ENCODE results near the gene F7.

F7 gene

DNA sequence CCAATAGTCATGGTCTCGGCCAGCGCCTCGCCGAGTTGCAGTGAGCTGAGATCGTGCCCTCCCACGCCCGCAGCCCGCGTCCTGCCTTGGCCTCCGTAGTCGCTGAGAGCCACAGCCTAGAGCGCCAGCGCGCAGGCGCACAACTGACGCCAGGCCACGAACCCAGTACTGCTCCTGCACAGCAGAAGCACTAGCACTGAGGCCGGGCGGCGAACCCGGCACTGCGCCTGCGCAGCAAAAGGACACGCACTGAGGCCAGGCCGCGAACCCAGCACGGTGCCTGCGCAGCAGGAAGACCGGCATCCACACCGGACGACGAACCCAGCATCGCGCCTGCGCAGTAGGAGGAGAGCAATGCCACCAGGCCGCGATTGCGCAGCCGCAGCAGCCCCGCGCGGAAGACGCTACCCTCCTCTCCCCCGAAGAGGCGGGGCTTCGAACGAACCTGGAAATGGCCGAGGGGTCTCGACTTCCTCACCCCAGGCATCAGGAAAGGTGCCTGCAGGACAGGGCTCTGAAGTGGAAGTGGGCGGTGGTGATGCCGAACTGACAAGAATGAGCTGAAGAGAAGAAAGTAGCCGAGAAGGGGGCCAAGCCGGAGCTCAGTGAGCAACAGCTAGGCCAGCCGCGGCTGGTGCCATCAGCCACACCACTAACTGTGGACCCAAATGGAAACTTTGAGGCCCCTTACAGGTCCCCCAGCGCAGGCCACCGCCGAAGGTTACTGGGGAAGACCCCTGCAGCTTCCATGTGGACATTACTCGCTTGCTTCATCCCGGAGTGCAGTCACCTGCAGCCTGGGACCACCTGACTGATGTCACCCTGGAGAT, 24.5 kb downstream of the F7 start:
- DNase-seq (ENCODE audit: low read depth) = no peak
- H3K4me3 ChIP-seq (ENCODE audit: low read depth, low read length) = no peak overlapping the region
- TF ChIP-seq, protein P1, sequence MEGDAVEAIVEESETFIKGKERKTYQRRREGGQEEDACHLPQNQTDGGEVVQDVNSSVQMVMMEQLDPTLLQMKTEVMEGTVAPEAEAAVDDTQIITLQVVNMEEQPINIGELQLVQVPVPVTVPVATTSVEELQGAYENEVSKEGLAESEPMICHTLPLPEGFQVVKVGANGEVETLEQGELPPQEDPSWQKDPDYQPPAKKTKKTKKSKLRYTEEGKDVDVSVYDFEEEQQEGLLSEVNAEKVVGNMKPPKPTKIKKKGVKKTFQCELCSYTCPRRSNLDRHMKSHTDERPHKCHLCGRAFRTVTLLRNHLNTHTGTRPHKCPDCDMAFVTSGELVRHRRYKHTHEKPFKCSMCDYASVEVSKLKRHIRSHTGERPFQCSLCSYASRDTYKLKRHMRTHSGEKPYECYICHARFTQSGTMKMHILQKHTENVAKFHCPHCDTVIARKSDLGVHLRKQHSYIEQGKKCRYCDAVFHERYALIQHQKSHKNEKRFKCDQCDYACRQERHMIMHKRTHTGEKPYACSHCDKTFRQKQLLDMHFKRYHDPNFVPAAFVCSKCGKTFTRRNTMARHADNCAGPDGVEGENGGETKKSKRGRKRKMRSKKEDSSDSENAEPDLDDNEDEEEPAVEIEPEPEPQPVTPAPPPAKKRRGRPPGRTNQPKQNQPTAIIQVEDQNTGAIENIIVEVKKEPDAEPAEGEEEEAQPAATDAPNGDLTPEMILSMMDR (IDR thresholded peaks at IDR 0.05; ENCODE audit: insufficient read depth, low read depth, low read length, missing control alignments) = no peak

- TF ChIP-seq, protein P1 (IDR thresholded peaks at IDR 0.05; ENCODE audit: insufficient read depth, low read depth, low read length, missing control alignments) = no peak
- DNase-seq (ENCODE audit: low read depth) = no peak
Measured at GRCh38 chr13:113135281-113135760, 29.7 kb downstream of the F7 start.

GRCh38 chr13:113137691-113138298, 32.2 kb downstream of the F7 start:
- DNase-seq (ENCODE audit: low read depth) = no peak
- H3K4me3 ChIP-seq (ENCODE audit: low read depth, low read length) = no peak overlapping the region
- TF ChIP-seq, protein P1 (IDR thresholded peaks at IDR 0.05; ENCODE audit: insufficient read depth, low read depth, low read length, missing control alignments) = no peak

More at GRCh38 chr13:113135281-113135760, 29.7 kb downstream of the F7 start:
- no peak overlapping the region for H3K4me3 ChIP-seq (ENCODE audit: low read depth, low read length)

DNA sequence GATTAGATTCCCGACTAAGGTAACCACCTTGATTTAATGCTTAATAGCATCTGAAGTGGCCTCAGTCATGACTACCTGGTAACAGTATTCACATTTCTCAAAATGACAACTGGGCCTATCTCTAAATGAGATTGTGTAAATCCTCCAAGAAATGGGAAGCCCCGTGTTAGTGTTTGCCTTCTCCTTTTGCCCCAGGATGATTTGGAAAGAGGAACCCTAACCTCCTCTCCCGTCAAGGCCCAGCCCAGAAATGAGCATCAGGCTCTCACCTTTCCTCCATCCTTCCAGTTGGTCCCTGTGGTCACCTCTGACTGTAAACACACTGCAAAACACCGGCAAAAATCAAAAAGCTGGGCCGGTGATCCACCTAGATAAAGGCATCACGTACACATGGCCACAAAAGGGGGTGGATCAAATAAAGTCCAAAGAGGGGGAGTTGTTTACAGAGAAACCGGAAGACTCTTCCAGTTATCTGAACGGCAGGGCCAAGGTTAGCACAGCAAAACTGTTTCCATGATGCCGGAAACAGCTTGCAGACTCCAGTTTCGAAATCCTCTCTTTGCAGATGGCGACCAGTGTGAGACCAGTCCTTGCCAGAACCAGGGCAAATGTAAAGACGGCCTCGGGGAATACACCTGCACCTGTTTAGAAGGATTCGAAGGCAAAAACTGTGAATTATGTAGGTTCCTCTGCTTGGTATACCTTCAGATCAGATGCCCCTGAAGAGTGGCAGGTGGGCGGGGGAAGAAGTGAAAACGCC, 33.4 kb downstream of the F7 start:
- no peak for DNase-seq (ENCODE audit: low read depth)
- H3K4me3 ChIP-seq (ENCODE audit: low read depth, low read length) = no peak overlapping the region
- TF ChIP-seq, protein P1 (IDR thresholded peaks at IDR 0.05; ENCODE audit: insufficient read depth, low read depth, low read length, missing control alignments) = no peak

- DNase-seq (ENCODE audit: low read depth) = no peak
- TF ChIP-seq, protein P1 (IDR thresholded peaks at IDR 0.05; ENCODE audit: insufficient read depth, low read depth, low read length, missing control alignments) = no peak
- H3K4me3 ChIP-seq (ENCODE audit: low read depth, low read length) = no peak overlapping the region
Measured at GRCh38 chr13:113139577-113139976, 34.0 kb downstream of the F7 start.

DNA sequence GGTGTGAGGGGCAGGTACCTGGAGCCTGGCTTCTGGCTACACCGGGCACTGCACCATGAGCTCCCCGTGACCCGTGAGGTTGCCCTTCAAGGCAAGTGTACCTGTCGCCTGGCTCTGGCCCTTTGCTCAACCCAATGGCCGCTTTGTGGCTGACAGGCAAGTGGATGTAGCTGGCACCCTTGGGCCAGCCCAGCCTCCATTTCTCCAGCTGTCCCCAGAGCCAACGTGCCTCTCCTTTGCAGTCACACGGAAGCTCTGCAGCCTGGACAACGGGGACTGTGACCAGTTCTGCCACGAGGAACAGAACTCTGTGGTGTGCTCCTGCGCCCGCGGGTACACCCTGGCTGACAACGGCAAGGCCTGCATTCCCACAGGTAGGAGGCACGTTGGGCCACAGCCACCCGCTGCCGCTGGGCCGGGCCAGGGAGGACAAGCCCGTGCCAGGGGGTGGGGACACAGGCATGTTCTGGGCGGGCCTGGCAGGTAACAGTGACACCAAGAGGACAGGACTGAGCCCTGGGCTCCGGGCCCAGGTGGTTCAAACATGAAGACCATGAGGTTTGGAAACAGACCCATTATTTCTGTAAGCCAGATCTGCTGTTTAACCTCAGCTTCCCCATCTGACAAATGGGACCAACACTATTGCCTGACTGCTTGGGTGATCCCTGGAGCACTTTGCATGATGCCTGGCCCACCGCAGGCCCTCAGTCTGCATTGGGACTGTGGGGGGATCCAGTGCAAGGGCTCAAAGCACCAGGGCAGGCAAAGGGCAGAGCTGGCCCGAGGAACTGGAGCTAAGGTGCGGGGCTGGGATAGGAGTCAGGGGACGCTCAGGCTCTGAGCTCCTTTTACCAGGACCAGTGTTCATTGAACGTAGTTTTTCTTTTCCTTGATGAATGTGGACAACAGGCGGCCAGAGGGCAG, 35.3 kb downstream of the F7 start:
- no peak overlapping the region for H3K4me3 ChIP-seq (ENCODE audit: low read depth, low read length)
- DNase-seq (ENCODE audit: low read depth) = no peak
- TF ChIP-seq, protein P1 (IDR thresholded peaks at IDR 0.05; ENCODE audit: insufficient read depth, low read depth, low read length, missing control alignments) = no peak

All from GM12865 (cell line).